ENCODE results near the gene BRIP1. TPM values are rescaled to one million over a fixed set of nuclear protein-coding genes. Genes with fewer than 3 reads are reported as not detected.

The BRIP1 gene
- total RNA-seq, 1 donor from 2014 or later: 2.4 TPM

GRCh38 chr17:61658183-61658582, 205.1 kb downstream of the BRIP1 start:
- H3K9me3 Mint-ChIP-seq (ENCODE audit: unreplicated experiment): no peaks in the 10 kb centered on the region
- H3K27ac Mint-ChIP-seq (ENCODE audit: unreplicated experiment): no peak overlapping the region
- no peaks in the 10 kb centered on the region for H3K27me3 Mint-ChIP-seq (ENCODE audit: unreplicated experiment)
- H3K4me1 Mint-ChIP-seq (ENCODE audit: low read depth, unreplicated experiment): no peaks in the 10 kb centered on the region
- no peak for TF ChIP-seq CTCF (IDR thresholded peaks at IDR 0.05; ENCODE audit: partially characterized antibody, unreplicated experiment)
- peaks cover 4% of the 10 kb centered on the region for H3K36me3 Mint-ChIP-seq (ENCODE audit: unreplicated experiment)
- no peak overlapping the region for H3K4me3 Mint-ChIP-seq (ENCODE audit: unreplicated experiment)
- no peak for DNase-seq

GRCh38 chr17:61657338-61657737, 206.0 kb downstream of the BRIP1 start:
- Mint-ChIP-seq H3K9me3 (ENCODE audit: unreplicated experiment) (no peaks in the 10 kb centered on the region), H3K4me3 (ENCODE audit: unreplicated experiment) (no peak overlapping the region), H3K27me3 (ENCODE audit: unreplicated experiment) (no peaks in the 10 kb centered on the region), H3K4me1 (ENCODE audit: low read depth, unreplicated experiment) (no peaks in the 10 kb centered on the region), H3K27ac (ENCODE audit: unreplicated experiment) (no peak overlapping the region), H3K36me3 (ENCODE audit: unreplicated experiment) (peaks cover 5% of the 10 kb centered on the region)
- no peak for DNase-seq
- TF ChIP-seq CTCF (IDR thresholded peaks at IDR 0.05; ENCODE audit: partially characterized antibody, unreplicated experiment): no peak

- Mint-ChIP-seq H3K9me3 (ENCODE audit: unreplicated experiment) (no peaks in the 10 kb centered on the region), H3K36me3 (ENCODE audit: unreplicated experiment) (peaks cover 5% of the 10 kb centered on the region), H3K4me1 (ENCODE audit: low read depth, unreplicated experiment) (no peaks in the 10 kb centered on the region), H3K27ac (ENCODE audit: unreplicated experiment) (no peak overlapping the region), H3K4me3 (ENCODE audit: unreplicated experiment) (no peak overlapping the region), H3K27me3 (ENCODE audit: unreplicated experiment) (no peaks in the 10 kb centered on the region)
- TF ChIP-seq CTCF (IDR thresholded peaks at IDR 0.05; ENCODE audit: partially characterized antibody, unreplicated experiment): no peak
- DNase-seq: no peak
Observed at GRCh38 chr17:61656721-61657217, 206.6 kb downstream of the BRIP1 start.

- H3K27ac Mint-ChIP-seq (ENCODE audit: unreplicated experiment): no peak overlapping the region
- H3K4me3 Mint-ChIP-seq (ENCODE audit: unreplicated experiment): no peak overlapping the region
- no peaks in the 10 kb centered on the region for H3K9me3 Mint-ChIP-seq (ENCODE audit: unreplicated experiment)
- no peaks in the 10 kb centered on the region for H3K4me1 Mint-ChIP-seq (ENCODE audit: low read depth, unreplicated experiment)
- H3K36me3 Mint-ChIP-seq (ENCODE audit: unreplicated experiment): peaks cover 8% of the 10 kb centered on the region
- TF ChIP-seq CTCF (IDR thresholded peaks at IDR 0.05; ENCODE audit: partially characterized antibody, unreplicated experiment): no peak
- no peak for DNase-seq
- no peaks in the 10 kb centered on the region for H3K27me3 Mint-ChIP-seq (ENCODE audit: unreplicated experiment)
Observed at GRCh38 chr17:61650749-61651148, 212.6 kb downstream of the BRIP1 start.

- Mint-ChIP-seq H3K4me3 (ENCODE audit: unreplicated experiment) (no peak overlapping the region), H3K36me3 (ENCODE audit: unreplicated experiment) (peaks cover 8% of the 10 kb centered on the region), H3K4me1 (ENCODE audit: low read depth, unreplicated experiment) (no peaks in the 10 kb centered on the region), H3K27me3 (ENCODE audit: unreplicated experiment) (no peaks in the 10 kb centered on the region), H3K9me3 (ENCODE audit: unreplicated experiment) (no peaks in the 10 kb centered on the region), H3K27ac (ENCODE audit: unreplicated experiment) (no peak overlapping the region)
- no peak for TF ChIP-seq CTCF (IDR thresholded peaks at IDR 0.05; ENCODE audit: partially characterized antibody, unreplicated experiment)
- no peak for DNase-seq
Observed at GRCh38 chr17:61648587-61648986, 214.7 kb downstream of the BRIP1 start.

Data from glutamatergic neuron (in vitro differentiated cells).